ENCODE results near the gene FOXO1.

- TF ChIP-seq CTCF (conservative IDR thresholded peaks at IDR 0.05 in 1 of 2, IDR thresholded peaks at IDR 0.05 in 1 of 2; ENCODE audit: low read depth in 1 of 2, low read length in 2 of 2) (no peak), EZH2 (IDR thresholded peaks at IDR 0.05; ENCODE audit: low read length, missing control alignments) (no peak)
Measured at GRCh38 chr13:40595693-40596092, 70.7 kb downstream of the FOXO1 start.
